ENCODE data around the gene SOX10.

SOX10 gene

DNA sequence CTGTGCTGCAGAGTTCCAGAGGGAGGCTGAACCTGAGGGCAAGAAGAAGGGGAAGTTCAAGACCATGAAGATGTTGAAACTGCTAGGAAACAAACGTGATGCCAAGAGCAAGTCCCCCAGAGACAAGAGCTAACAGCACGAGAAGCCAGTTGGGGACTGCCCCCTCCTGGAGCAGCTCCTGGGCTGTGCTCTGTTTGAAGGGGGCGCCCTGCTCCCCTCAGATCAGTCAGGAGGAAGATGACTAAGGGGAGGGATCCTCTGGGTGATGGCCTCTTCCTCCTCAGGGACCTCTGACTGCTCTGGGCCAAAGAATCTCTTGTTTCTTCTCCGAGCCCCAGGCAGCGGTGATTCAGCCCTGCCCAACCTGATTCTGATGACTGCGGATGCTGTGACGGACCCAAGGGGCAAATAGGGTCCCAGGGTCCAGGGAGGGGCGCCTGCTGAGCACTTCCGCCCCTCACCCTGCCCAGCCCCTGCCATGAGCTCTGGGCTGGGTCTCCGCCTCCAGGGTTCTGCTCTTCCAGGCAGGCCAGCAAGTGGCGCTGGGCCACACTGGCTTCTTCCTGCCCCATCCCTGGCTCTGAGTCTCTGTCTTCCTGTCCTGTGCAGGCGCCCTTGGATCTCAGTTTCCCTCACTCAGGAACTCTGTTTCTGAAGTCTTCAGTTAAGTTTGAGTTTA, 43.5 kb downstream of the SOX10 start:
- H3K9ac ChIP-seq (ENCODE audit: low read length): no peak overlapping the region
- peaks cover 52% of the 10 kb centered on the region for H3K36me3 ChIP-seq (ENCODE audit: control insufficient read depth, insufficient read depth, low read length)
- H3K4me3 ChIP-seq (ENCODE audit: low read depth, low read length): no peak overlapping the region
- no peaks in the 10 kb centered on the region for H3K9me3 ChIP-seq (ENCODE audit: control insufficient read depth, insufficient read depth, low read depth, low read length)
- no peaks in the 10 kb centered on the region for H3K27me3 ChIP-seq (ENCODE audit: control insufficient read depth, insufficient read depth, low read length)
- no peak overlapping the region for H3K27ac ChIP-seq (ENCODE audit: low read depth, low read length)
- no peaks in the 10 kb centered on the region for H3K4me1 ChIP-seq (ENCODE audit: control insufficient read depth, insufficient read depth, low read length)

DNA sequence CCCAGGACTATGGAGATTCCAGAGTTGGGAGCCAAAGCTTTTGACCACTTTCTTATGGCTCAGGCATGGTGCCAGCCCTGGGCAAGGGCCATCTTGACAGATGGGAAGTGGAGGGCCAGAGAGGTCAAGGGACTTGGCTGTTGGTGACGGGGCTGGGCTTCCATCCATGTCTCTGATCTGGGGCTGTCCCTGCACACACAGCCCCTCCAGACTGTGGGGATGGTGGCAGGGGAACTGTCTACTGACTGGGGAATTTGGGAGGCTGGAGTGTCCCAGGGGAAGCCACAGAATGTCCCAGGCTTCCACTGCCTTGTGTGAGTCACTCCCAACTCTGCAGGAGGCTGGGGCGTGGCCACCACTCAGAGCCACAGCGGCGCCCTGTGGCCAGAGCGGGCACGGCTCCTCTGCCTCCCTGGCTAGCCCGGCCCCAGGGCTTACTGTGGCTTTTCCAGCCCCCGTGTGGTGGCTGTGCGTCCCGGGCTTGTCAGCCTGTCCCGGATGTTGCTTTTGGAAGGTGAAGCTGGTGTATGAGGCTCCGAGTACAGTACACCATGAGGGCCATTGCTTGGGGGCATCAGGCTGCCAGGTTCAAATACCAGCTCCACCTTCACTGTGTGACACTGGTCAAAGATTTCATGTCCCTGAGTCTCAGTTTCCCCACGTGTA, 50.5 kb downstream of the SOX10 start:
- Histone ChIP-seq H3K9ac (ENCODE audit: low read length) (no peak overlapping the region), H3K27ac (ENCODE audit: low read depth, low read length) (no peak overlapping the region), H3K4me3 (ENCODE audit: low read depth, low read length) (no peak overlapping the region), H3K4me1 (ENCODE audit: control insufficient read depth, insufficient read depth, low read length) (peaks cover 8% of the 10 kb centered on the region), H3K36me3 (ENCODE audit: control insufficient read depth, insufficient read depth, low read length) (peaks cover 56% of the 10 kb centered on the region), H3K27me3 (ENCODE audit: control insufficient read depth, insufficient read depth, low read length) (no peaks in the 10 kb centered on the region), H3K9me3 (ENCODE audit: control insufficient read depth, insufficient read depth, low read depth, low read length) (no peaks in the 10 kb centered on the region)

DNA sequence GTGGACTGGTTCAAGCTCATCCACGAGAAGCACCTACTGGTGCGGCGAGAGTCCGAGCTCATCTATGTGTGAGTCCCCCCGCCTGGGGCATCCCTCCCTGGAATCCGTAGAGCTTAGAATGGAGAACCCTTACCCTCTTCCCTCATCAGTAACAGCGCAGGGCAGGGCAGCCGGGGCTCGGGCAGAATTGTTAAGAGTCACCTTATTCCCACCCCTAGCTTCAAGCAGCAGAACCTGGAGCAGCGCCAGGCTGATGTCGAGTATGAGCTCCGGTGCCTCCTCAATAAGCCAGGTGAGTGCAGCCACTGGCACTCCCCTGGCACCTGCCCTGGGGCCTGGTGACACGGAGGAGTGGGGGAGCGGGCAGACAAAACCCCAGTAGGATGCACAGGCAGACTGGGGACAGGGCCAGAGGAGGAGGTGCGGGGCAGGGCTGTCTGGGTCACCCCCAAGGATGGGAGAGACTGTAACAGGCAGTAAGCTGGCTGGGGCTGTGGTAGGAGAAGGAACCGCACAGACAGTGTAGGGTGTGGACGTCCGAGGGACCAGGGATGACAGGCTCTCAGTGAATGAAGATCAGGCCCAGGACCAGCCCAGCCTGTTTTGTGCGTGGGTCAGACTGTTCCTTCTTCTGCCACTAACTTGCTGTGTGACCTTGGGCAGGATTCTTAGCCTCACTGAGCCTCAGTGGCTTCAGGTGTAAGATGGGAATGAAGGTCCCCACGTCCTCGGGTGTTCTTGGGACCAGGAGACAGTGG, 51.4 kb downstream of the SOX10 start:
- peaks cover 8% of the 10 kb centered on the region for H3K4me1 ChIP-seq (ENCODE audit: control insufficient read depth, insufficient read depth, low read length)
- H3K36me3 ChIP-seq (ENCODE audit: control insufficient read depth, insufficient read depth, low read length): peaks cover 60% of the 10 kb centered on the region
- no peaks in the 10 kb centered on the region for H3K9me3 ChIP-seq (ENCODE audit: control insufficient read depth, insufficient read depth, low read depth, low read length)

DNA sequence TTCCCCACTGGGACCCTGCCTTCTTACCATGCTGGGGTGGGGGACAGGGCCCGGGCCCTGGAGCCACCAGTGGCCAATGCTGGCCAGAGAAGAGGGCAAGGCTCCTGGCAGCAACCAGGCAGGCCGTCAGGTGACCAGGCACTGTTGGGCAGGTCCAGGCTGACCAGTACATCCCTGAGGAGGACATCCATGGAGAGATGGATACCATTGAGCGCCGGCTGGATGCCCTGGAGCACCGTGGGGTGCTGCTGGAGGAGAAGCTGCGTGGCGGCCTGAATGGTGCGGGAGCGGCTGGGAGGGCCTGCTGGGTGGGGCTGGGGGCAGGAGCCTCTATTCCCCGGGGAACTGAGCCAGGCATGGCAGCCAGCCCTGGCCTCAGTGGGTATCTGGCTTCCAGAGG, 52.0 kb downstream of the SOX10 start:
- no peak overlapping the region for H3K27ac ChIP-seq (ENCODE audit: low read depth, low read length)
- H3K9me3 ChIP-seq (ENCODE audit: control insufficient read depth, insufficient read depth, low read depth, low read length): no peaks in the 10 kb centered on the region
- no peak overlapping the region for H3K9ac ChIP-seq (ENCODE audit: low read length)
- H3K4me3 ChIP-seq (ENCODE audit: low read depth, low read length): no peak overlapping the region
- peaks cover 60% of the 10 kb centered on the region for H3K36me3 ChIP-seq (ENCODE audit: control insufficient read depth, insufficient read depth, low read length)
- H3K4me1 ChIP-seq (ENCODE audit: control insufficient read depth, insufficient read depth, low read length): peaks cover 8% of the 10 kb centered on the region
- no peaks in the 10 kb centered on the region for H3K27me3 ChIP-seq (ENCODE audit: control insufficient read depth, insufficient read depth, low read length)

More for the DNA sequence above, 51.4 kb downstream of the SOX10 start:
- Histone ChIP-seq H3K27ac (ENCODE audit: low read depth, low read length) (no peak overlapping the region), H3K9ac (ENCODE audit: low read length) (no peak overlapping the region), H3K4me3 (ENCODE audit: low read depth, low read length) (no peak overlapping the region), H3K27me3 (ENCODE audit: control insufficient read depth, insufficient read depth, low read length) (no peaks in the 10 kb centered on the region)

DNA sequence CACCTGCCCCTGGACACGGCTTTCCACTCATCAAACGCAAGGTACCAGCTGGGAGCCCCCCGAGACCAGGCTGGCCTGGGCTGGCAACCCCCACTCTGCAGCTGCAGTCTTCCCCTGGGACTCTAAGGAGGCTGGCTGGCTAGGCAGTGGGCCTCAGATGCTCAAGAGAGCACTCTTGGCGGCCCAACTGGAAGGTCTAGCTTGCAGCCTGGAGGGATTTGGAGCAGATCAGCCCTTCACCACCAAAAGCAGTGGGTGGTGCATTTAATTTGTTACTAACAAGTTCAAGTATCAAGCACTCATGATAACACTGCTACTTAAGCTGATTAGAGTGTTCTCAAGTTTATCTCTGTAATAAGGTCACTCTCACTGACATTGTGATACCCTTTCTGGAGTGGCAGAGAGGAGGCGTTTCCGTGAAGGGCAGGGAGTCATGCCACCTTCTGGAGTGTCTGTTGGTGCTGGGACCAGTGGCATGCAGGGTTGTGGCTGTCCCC, 52.4 kb downstream of the SOX10 start:
- H3K27me3 ChIP-seq (ENCODE audit: control insufficient read depth, insufficient read depth, low read length): no peaks in the 10 kb centered on the region
- no peak overlapping the region for H3K27ac ChIP-seq (ENCODE audit: low read depth, low read length)
- H3K9ac ChIP-seq (ENCODE audit: low read length): no peak overlapping the region
- H3K36me3 ChIP-seq (ENCODE audit: control insufficient read depth, insufficient read depth, low read length): peaks cover 61% of the 10 kb centered on the region
- no peaks in the 10 kb centered on the region for H3K9me3 ChIP-seq (ENCODE audit: control insufficient read depth, insufficient read depth, low read depth, low read length)
- H3K4me3 ChIP-seq (ENCODE audit: low read depth, low read length): no peak overlapping the region
- peaks cover 8% of the 10 kb centered on the region for H3K4me1 ChIP-seq (ENCODE audit: control insufficient read depth, insufficient read depth, low read length)

DNA sequence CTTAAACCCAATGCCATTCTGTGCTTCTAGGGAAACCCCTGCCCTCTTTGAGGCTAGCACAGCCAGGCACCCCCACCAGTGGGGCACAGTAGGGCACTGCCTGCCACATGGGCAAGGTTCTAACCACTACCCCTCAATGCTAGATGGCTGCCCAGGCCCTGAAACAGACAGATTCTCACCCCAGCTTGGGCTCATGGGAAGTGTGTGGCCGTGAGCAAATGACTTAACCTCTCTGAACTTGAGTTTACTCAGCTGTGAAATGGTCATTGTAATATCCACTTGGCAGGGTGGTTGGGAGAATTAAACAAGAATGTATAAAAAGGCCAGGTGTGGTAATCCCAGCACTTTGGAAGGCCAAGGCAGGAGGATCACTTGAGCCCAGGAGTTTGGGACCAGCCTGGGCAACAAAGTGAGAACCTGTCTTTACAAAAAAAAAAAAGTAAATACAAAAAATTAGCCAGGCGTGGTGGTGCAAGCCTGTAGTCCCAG, 53.4 kb downstream of the SOX10 start:
- no peak overlapping the region for H3K4me3 ChIP-seq (ENCODE audit: low read depth, low read length)
- H3K9me3 ChIP-seq (ENCODE audit: control insufficient read depth, insufficient read depth, low read depth, low read length): no peaks in the 10 kb centered on the region
- no peak overlapping the region for H3K9ac ChIP-seq (ENCODE audit: low read length)
- peaks cover 65% of the 10 kb centered on the region for H3K36me3 ChIP-seq (ENCODE audit: control insufficient read depth, insufficient read depth, low read length)
- no peaks in the 10 kb centered on the region for H3K27me3 ChIP-seq (ENCODE audit: control insufficient read depth, insufficient read depth, low read length)
- H3K4me1 ChIP-seq (ENCODE audit: control insufficient read depth, insufficient read depth, low read length): peaks cover 8% of the 10 kb centered on the region
- H3K27ac ChIP-seq (ENCODE audit: low read depth, low read length): no peak overlapping the region

DNA sequence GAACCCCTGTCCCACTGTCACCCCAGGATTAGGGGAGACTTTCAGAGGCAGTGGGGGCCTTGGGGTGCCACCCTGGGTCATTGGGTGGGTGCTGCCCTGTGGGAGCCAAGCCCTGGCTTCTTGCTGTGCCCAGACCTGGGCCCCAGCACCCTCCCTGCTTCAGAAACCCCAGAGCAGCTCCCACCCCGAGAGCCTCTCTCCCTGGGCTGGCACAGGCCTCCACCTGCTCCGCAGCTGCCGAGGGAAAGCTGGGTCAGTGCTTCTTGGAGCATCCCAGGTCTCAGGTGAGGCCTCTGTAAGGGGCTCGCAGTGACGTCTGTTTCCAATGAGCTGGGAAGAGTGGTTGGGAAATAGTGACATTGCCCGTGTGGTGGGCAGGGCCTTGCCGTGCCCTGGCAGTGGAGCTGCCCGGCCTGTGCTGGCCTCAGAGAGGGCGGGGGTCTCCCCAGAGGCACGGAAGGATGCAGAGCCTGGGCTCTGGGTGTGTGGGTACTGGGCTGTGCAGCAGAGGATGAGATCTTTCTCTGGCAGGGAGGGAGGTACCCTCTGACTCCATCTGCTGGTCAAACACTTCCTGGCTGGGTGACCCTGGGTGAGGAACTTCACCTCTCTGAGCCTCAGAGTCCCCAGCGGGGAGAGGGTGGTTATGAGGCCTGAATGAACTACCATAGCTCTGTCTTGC, 53.9 kb downstream of the SOX10 start:
- H3K27ac ChIP-seq (ENCODE audit: low read depth, low read length): no peak overlapping the region; the same call in 1 of the 2 replicates
- peaks cover 8% of the 10 kb centered on the region for H3K4me1 ChIP-seq (ENCODE audit: control insufficient read depth, insufficient read depth, low read length)
- no peaks in the 10 kb centered on the region for H3K27me3 ChIP-seq (ENCODE audit: control insufficient read depth, insufficient read depth, low read length)
- H3K9ac ChIP-seq (ENCODE audit: low read length): no peak overlapping the region
- peaks cover 71% of the 10 kb centered on the region for H3K36me3 ChIP-seq (ENCODE audit: control insufficient read depth, insufficient read depth, low read length)
- H3K9me3 ChIP-seq (ENCODE audit: control insufficient read depth, insufficient read depth, low read depth, low read length): no peaks in the 10 kb centered on the region
- H3K4me3 ChIP-seq (ENCODE audit: low read depth, low read length): no peak overlapping the region

DNA sequence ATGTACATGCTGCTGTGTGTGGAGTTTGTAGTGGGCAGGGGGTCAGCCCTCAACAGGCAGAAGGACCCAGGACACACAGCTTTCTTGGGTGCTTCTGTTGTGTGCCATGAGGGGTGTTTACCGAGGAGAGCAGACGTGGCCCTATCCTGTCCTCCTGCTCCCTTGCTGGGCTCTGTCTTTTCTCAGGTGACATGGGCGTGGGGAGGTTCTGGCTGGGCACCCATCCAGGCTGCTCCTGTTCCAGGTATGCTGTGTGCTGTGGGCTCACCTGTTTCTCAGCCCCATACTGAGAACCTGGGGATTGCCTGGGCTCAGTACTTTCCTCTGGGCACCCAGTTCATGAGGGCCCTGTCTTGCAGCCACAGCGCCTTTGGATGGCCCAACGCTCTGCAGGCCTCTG, 55.0 kb downstream of the SOX10 start:
- Histone ChIP-seq H3K36me3 (ENCODE audit: control insufficient read depth, insufficient read depth, low read length) (peaks cover 81% of the 10 kb centered on the region), H3K4me1 (ENCODE audit: control insufficient read depth, insufficient read depth, low read length) (peaks cover 8% of the 10 kb centered on the region), H3K27me3 (ENCODE audit: control insufficient read depth, insufficient read depth, low read length) (no peaks in the 10 kb centered on the region), H3K4me3 (ENCODE audit: low read depth, low read length) (no peak overlapping the region), H3K9me3 (ENCODE audit: control insufficient read depth, insufficient read depth, low read depth, low read length) (no peaks in the 10 kb centered on the region), H3K27ac (ENCODE audit: low read depth, low read length) (no peak overlapping the region), H3K9ac (ENCODE audit: low read length) (no peak overlapping the region)

DNA sequence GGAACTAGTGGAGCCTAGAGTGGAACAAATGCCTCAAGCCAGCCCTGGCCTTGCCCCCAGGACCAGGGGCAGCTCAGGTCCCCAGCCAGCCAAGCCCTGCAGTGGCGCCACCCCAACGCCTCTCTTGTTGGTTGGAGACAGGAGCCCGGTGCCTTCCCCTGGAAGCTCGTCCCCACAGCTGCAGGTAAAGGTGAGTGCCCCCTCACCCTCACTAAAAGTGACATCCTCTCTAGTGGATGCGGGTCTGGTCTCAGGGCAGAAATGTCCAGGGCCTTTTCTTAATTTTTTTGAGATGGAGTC, 56.8 kb downstream of the SOX10 start:
- no peaks in the 10 kb centered on the region for H3K27me3 ChIP-seq (ENCODE audit: control insufficient read depth, insufficient read depth, low read length)
- H3K9me3 ChIP-seq (ENCODE audit: control insufficient read depth, insufficient read depth, low read depth, low read length): no peaks in the 10 kb centered on the region
- peaks cover 81% of the 10 kb centered on the region for H3K36me3 ChIP-seq (ENCODE audit: control insufficient read depth, insufficient read depth, low read length)
- no peak overlapping the region for H3K4me3 ChIP-seq (ENCODE audit: low read depth, low read length)
- H3K9ac ChIP-seq (ENCODE audit: low read length): no peak overlapping the region
- H3K27ac ChIP-seq (ENCODE audit: low read depth, low read length): no peak overlapping the region
- H3K4me1 ChIP-seq (ENCODE audit: control insufficient read depth, insufficient read depth, low read length): no peaks in the 10 kb centered on the region

DNA sequence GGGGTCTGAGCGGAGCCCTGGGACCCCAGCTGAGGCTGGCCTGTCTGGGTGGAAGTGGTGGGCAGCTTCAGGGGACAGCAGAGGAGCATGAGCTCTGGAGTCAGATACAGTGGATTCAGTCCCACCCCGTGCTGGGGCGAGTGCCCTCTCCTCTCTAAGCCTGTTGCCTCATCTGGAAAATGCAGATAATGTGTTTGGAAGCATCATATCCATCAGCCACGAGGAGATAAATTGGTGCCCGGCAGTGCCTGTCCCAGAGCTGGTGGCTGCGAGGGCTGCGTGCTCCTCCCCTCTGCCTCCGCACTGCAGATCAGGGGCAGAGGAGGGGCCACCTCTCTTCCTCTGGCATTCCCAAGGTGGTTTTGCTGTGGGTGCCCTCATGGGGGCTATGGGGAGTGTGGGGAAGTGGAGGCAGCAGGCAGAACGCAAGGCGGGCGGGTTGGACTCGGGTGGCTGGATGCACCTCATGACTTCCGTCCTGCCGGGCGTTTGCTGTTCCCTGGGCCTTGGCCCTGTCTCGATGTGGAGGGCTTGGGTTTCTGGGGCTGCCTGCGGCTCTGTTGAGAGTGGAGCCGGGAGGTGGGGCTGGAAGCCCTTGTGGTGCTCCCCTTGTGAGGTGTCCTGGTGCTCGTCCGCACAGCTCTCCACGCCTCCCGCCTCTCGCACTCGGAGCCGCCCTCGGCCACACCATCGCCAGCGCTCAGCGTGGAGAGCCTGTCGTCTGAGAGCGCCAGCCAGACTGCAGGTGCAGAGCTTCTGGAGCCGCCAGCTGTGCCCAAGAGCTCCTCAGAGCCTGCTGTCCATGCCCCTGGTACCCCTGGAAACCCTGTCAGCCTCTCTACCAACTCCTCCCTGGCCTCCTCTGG, 57.4 kb downstream of the SOX10 start:
- H3K4me3 ChIP-seq (ENCODE audit: low read depth, low read length): no peak overlapping the region
- H3K9ac ChIP-seq (ENCODE audit: low read length): no peak overlapping the region
- peaks cover 75% of the 10 kb centered on the region for H3K36me3 ChIP-seq (ENCODE audit: control insufficient read depth, insufficient read depth, low read length)

More for the DNA sequence above, 57.4 kb downstream of the SOX10 start:
- H3K27me3 ChIP-seq (ENCODE audit: control insufficient read depth, insufficient read depth, low read length): no peaks in the 10 kb centered on the region
- no peaks in the 10 kb centered on the region for H3K4me1 ChIP-seq (ENCODE audit: control insufficient read depth, insufficient read depth, low read length)
- H3K9me3 ChIP-seq (ENCODE audit: control insufficient read depth, insufficient read depth, low read depth, low read length): no peaks in the 10 kb centered on the region
- H3K27ac ChIP-seq (ENCODE audit: low read depth, low read length): no peak overlapping the region

Measured in HUES6 (cell line).